GM23338 (cell line): ENCODE data around the gene ATG4B.

Experiments used
- EZH2 ChIP-seq: fragments of 200-600 bp; sonication (generic); IDR thresholded peaks from one replicate; pipeline ENCODE4 v1.8.0; 2017; ENCODE audit warnings: antibody characterized with exemption, mild to moderate bottlenecking, low read depth; ENCODE audit not compliant: unreplicated experiment
- EZH2phosphoT487 ChIP-seq: fragments of 200-600 bp; sonication (generic); IDR thresholded peaks from one replicate; pipeline ENCODE4 v1.8.1; 2018; ENCODE audit warnings: antibody characterized with exemption; ENCODE audit not compliant: unreplicated experiment
- TF ChIP-seq, protein P1 (sequence below), 2 experiments: fragments of 200-600 bp in 1 of 2; sonication (generic) in 1 of 2; conservative IDR thresholded peaks; 2 replicates each; pipeline versions ENCODE4 v1.5.1 to v1.6.1; 2016 to 2017; ENCODE audit warnings: antibody characterized with exemption in 2 of 2, low read depth in 2 of 2, mild to moderate bottlenecking in 2 of 2, moderate library complexity in 1 of 2
- TF ChIP-seq, protein P2 (sequence below): IDR thresholded peaks from one replicate; pipeline ENCODE4 v1.6.1; 2018; ENCODE audit warnings: antibody characterized with exemption; ENCODE audit not compliant: unreplicated experiment

DNA sequence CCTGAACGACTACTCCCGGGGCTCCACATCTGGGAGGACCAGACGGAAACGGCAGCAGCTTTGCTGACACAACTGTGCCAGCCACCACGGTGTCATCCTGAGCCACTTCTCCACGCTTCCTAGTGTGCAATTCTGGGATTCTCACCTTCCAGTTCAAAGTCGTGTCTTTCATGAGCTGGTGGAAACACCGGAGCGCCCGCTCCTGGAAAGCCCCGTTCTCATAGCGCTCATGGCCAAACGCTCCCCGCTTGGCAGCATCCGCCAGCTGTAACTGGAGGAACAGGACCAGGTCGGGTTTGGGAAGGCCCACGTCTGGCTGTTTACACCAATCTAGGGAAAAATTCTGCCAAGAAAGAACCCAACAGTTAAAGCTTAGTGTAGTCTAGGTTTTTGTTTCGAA, 40.8 kb downstream of the ATG4B start:
- TF ChIP-seq, protein P1, sequence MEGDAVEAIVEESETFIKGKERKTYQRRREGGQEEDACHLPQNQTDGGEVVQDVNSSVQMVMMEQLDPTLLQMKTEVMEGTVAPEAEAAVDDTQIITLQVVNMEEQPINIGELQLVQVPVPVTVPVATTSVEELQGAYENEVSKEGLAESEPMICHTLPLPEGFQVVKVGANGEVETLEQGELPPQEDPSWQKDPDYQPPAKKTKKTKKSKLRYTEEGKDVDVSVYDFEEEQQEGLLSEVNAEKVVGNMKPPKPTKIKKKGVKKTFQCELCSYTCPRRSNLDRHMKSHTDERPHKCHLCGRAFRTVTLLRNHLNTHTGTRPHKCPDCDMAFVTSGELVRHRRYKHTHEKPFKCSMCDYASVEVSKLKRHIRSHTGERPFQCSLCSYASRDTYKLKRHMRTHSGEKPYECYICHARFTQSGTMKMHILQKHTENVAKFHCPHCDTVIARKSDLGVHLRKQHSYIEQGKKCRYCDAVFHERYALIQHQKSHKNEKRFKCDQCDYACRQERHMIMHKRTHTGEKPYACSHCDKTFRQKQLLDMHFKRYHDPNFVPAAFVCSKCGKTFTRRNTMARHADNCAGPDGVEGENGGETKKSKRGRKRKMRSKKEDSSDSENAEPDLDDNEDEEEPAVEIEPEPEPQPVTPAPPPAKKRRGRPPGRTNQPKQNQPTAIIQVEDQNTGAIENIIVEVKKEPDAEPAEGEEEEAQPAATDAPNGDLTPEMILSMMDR (conservative IDR thresholded peaks at IDR 0.05; ENCODE audit: low read depth in 2 of 2) = no peak
- TF ChIP-seq EZH2phosphoT487 (no peak), EZH2 (no peak)
- TF ChIP-seq, protein P2, sequence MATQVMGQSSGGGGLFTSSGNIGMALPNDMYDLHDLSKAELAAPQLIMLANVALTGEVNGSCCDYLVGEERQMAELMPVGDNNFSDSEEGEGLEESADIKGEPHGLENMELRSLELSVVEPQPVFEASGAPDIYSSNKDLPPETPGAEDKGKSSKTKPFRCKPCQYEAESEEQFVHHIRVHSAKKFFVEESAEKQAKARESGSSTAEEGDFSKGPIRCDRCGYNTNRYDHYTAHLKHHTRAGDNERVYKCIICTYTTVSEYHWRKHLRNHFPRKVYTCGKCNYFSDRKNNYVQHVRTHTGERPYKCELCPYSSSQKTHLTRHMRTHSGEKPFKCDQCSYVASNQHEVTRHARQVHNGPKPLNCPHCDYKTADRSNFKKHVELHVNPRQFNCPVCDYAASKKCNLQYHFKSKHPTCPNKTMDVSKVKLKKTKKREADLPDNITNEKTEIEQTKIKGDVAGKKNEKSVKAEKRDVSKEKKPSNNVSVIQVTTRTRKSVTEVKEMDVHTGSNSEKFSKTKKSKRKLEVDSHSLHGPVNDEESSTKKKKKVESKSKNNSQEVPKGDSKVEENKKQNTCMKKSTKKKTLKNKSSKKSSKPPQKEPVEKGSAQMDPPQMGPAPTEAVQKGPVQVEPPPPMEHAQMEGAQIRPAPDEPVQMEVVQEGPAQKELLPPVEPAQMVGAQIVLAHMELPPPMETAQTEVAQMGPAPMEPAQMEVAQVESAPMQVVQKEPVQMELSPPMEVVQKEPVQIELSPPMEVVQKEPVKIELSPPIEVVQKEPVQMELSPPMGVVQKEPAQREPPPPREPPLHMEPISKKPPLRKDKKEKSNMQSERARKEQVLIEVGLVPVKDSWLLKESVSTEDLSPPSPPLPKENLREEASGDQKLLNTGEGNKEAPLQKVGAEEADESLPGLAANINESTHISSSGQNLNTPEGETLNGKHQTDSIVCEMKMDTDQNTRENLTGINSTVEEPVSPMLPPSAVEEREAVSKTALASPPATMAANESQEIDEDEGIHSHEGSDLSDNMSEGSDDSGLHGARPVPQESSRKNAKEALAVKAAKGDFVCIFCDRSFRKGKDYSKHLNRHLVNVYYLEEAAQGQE = no peak
